ENCODE results near the gene NUTM2A.
"Not testable (repeated sequence)": the region's sequence is repeated elsewhere in the genome, so short reads cannot be mapped to it uniquely, and the experiment has no call there.

The NUTM2A gene

DNA sequence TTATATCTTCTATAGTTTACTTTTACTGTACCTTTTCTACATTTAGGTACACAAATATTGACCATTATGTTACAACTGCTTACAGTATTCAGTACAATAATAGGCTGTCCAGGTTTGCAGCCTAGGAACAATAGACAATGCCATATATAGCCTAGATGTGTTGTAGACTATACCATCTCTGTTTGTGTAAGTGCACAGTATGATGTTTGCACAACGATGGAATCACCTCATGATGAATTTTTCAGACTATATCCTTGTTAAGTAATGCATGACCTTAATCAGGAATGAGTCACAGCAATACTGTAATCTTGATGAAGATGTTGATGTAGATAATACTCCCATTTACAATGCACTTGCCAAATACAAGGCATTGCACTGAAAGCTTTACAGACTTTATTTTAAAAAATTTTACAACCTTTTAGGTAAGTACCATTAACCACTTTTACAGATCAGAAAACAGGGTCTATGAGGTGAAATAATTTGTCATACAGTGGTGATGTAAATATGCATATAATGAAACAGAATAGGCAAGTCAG is 23.6 kb downstream of the NUTM2A start:
- H3K36me3 ChIP-seq (replicated peaks; ENCODE audit: insufficient read depth, low read length); H3K27me3 ChIP-seq (replicated peaks; ENCODE audit: insufficient read depth, low read length); H3K9ac ChIP-seq (ENCODE audit: low read length); H3F3A ChIP-seq (ENCODE audit: insufficient read depth, low read length); H4K20me1 ChIP-seq (ENCODE audit: insufficient read depth, low read length); H3K9me2 ChIP-seq (replicated peaks; ENCODE audit: insufficient read depth, low read length); H3K9me3 ChIP-seq (replicated peaks; ENCODE audit: insufficient read depth, low read length); H3K79me2 ChIP-seq (ENCODE audit: low read length); H3K4me2 ChIP-seq (ENCODE audit: low read depth, low read length); H3K27ac ChIP-seq (ENCODE audit: low read length); DNase-seq; H3K4me1 ChIP-seq (ENCODE audit: low read length); H3K4me3 ChIP-seq (ENCODE audit: low read length); H2AFZ ChIP-seq (ENCODE audit: low read length): not testable (repeated sequence)

DNA sequence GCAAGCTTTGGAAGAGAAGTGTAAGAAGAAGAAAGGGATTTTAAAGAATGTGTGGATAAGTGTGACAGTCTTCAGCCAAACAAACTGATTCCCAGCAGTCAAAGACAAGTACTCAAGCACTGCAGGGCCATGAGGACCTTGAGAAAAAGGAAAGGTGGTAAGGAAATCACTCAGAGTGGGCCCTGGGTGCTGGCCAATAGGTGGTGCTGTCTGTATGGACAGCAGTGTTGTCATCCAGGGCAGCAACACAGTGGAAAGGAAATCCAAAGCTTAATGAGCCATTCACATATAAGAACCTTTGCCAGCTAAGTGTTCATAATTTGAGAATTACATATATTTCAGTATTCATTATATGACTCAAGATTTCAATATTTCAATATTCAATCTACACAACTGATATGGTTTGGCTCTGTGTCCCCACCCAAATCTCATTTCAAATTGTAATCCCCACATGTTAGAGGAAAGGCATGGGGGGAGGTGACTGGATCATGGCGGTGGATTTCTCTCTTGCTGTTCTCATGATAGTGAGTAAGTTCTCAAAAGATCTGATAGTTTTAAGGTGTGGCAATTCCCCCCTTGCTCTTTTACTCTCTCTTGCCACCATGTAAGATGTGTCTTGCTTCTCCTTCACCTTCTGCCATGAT is 55.6 kb downstream of the NUTM2A start:
- H3K27me3 ChIP-seq (replicated peaks; ENCODE audit: insufficient read depth, low read length); H3K27ac ChIP-seq (ENCODE audit: low read length); H2AFZ ChIP-seq (ENCODE audit: low read length); H3F3A ChIP-seq (ENCODE audit: insufficient read depth, low read length); H3K4me3 ChIP-seq (ENCODE audit: low read length); H4K20me1 ChIP-seq (ENCODE audit: insufficient read depth, low read length); H3K79me2 ChIP-seq (ENCODE audit: low read length); H3K4me2 ChIP-seq (ENCODE audit: low read depth, low read length); H3K36me3 ChIP-seq (replicated peaks; ENCODE audit: insufficient read depth, low read length); DNase-seq; H3K9me2 ChIP-seq (replicated peaks; ENCODE audit: insufficient read depth, low read length); H3K9ac ChIP-seq (ENCODE audit: low read length); H3K4me1 ChIP-seq (ENCODE audit: low read length); H3K9me3 ChIP-seq (replicated peaks; ENCODE audit: insufficient read depth, low read length): not testable (repeated sequence)

Measured in MM.1S (cell line).